Measurements from ENCODE around the gene C4orf51. TPM values are rescaled to one million over a fixed set of nuclear protein-coding genes. Genes with fewer than 3 reads are reported as not detected.

The C4orf51 gene
- total and polyA plus RNA-seq, 4 donors = not detected

- 75% methylated on average over 14 of the region's 14 CpGs for WGBS
- TF ChIP-seq HNF4G (IDR thresholded peaks at IDR 0.05) = no peak
- Histone ChIP-seq H3K4me1 (ENCODE audit: control insufficient read depth in 4 of 4, insufficient read depth in 4 of 4, low read length in 3 of 4) (peaks cover 9 to 38% (median 31%) of the 10 kb centered on the region in 4 donors), H3K4me3 (ENCODE audit: low read depth in 1 of 3, low read length in 3 of 3) (no peak overlapping the region), H3K9me3 (ENCODE audit: control insufficient read depth in 4 of 4, low read length in 3 of 4) (no peaks in the 10 kb centered on the region), H3K9ac (ENCODE audit: low read depth in 1 of 2, low read length in 2 of 2) (no peak overlapping the region), H3K36me3 (ENCODE audit: control insufficient read depth in 4 of 4, insufficient read depth in 3 of 4, low read depth in 1 of 4, low read length in 3 of 4) (no peaks in the 10 kb centered on the region), H3K27me3 (ENCODE audit: control insufficient read depth in 4 of 4, insufficient read depth in 4 of 4, low read length in 3 of 4) (no peaks in the 10 kb centered on the region), H3K27ac (ENCODE audit: low read depth in 1 of 2, low read length in 2 of 2) (no peak overlapping the region)
- DNase-seq (ENCODE audit: low spot score) = no peak
Observed at GRCh38 chr4:145734576-145735346, 54.8 kb downstream of the C4orf51 start.

GRCh38 chr4:145735347-145735675 is 55.4 kb downstream of the C4orf51 start:
- Histone ChIP-seq H3K27ac (ENCODE audit: low read depth in 1 of 2, low read length in 2 of 2) (no peak overlapping the region), H3K27me3 (ENCODE audit: control insufficient read depth in 4 of 4, insufficient read depth in 4 of 4, low read length in 3 of 4) (no peaks in the 10 kb centered on the region), H3K4me3 (ENCODE audit: low read depth in 1 of 3, low read length in 3 of 3) (no peak overlapping the region), H3K36me3 (ENCODE audit: control insufficient read depth in 4 of 4, insufficient read depth in 3 of 4, low read depth in 1 of 4, low read length in 3 of 4) (no peaks in the 10 kb centered on the region), H3K4me1 (ENCODE audit: control insufficient read depth in 4 of 4, insufficient read depth in 4 of 4, low read length in 3 of 4) (peaks cover 9 to 36% (median 29%) of the 10 kb centered on the region in 4 donors), H3K9ac (ENCODE audit: low read depth in 1 of 2, low read length in 2 of 2) (no peak overlapping the region), H3K9me3 (ENCODE audit: control insufficient read depth in 4 of 4, low read length in 3 of 4) (no peaks in the 10 kb centered on the region)
- no peak for TF ChIP-seq SP1 (IDR thresholded peaks at IDR 0.05)
- no peak for TF ChIP-seq NR2F2 (IDR thresholded peaks at IDR 0.05)
- DNase-seq (ENCODE audit: low spot score) = no peak
- WGBS = 89% methylated on average over 2 of the region's 2 CpGs

DNA sequence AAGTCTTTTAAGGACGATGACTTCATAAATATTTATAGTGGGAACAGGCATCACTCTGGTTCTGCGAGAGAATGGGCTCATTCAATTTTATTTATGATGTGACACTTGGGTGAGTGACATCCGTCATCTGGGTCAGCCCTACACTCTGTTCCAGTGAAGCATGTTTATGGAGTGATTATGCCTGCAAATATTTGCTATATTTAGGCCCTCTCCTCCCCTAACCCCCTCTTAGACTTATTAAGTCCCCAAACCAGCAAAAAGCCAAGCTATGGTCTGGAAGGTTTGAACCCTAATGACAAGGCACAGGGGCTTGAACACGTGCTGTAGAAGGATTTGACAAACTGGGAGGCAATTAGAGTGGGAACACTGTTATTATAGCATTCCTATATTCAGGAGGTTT is 55.9 kb downstream of the C4orf51 start:
- H3K9ac ChIP-seq (ENCODE audit: low read depth in 1 of 2, low read length in 2 of 2) = no peak overlapping the region
- no peak for TF ChIP-seq NR2F2 (IDR thresholded peaks at IDR 0.05)
- no peak for TF ChIP-seq HNF4G (IDR thresholded peaks at IDR 0.05)
- no peak for TF ChIP-seq EGR1 (IDR thresholded peaks at IDR 0.05; ENCODE audit: low read depth in 2 of 2)
- peaks cover 9 to 31% (median 24%) of the 10 kb centered on the region in 4 donors for H3K4me1 ChIP-seq (ENCODE audit: control insufficient read depth in 4 of 4, insufficient read depth in 4 of 4, low read length in 3 of 4)
- no peaks in the 10 kb centered on the region for H3K9me3 ChIP-seq (ENCODE audit: control insufficient read depth in 4 of 4, low read length in 3 of 4)
- no peak for DNase-seq (ENCODE audit: low spot score)
- no peak overlapping the region for H3K4me3 ChIP-seq (ENCODE audit: low read depth in 1 of 3, low read length in 3 of 3)
- WGBS = 87% methylated on average over 4 of the region's 4 CpGs
- no peaks in the 10 kb centered on the region for H3K36me3 ChIP-seq (ENCODE audit: control insufficient read depth in 4 of 4, insufficient read depth in 3 of 4, low read depth in 1 of 4, low read length in 3 of 4)
- no peaks in the 10 kb centered on the region for H3K27me3 ChIP-seq (ENCODE audit: control insufficient read depth in 4 of 4, insufficient read depth in 4 of 4, low read length in 3 of 4)
- H3K27ac ChIP-seq (ENCODE audit: low read depth in 1 of 2, low read length in 2 of 2) = peak overlapping the region in 1 of 2 donors; percentile 51

- WGBS = 29% methylated on average over 9 of the region's 9 CpGs
- no peak for DNase-seq (ENCODE audit: low spot score)
- TF ChIP-seq RXRA (IDR thresholded peaks at IDR 0.05) (peak; percentile 76 to 83), JUND (IDR thresholded peaks at IDR 0.05) (peak in 1 of 2 donors; percentile 59), SP1 (IDR thresholded peaks at IDR 0.05) (peak; percentile 86), GABPA (IDR thresholded peaks at IDR 0.05 in 1 of 2, conservative IDR thresholded peaks at IDR 0.05 in 1 of 2) (no peak), HNF4A (conservative IDR thresholded peaks at IDR 0.05) (peak; percentile 79 to 87), RAD21 (IDR thresholded peaks at IDR 0.05) (peak; percentile 53 to 69), EGR1 (IDR thresholded peaks at IDR 0.05; ENCODE audit: low read depth in 2 of 2) (no peak), CTCF (IDR thresholded peaks at IDR 0.05; ENCODE audit: low read depth, low read length, missing input control) (peak; percentile 4), FOXA2 (IDR thresholded peaks at IDR 0.05) (peak; percentile 61), YY1 (IDR thresholded peaks at IDR 0.05) (peak; percentile 92), NR2F2 (IDR thresholded peaks at IDR 0.05) (peak; percentile 65)
- TF ChIP-seq, protein P1, sequence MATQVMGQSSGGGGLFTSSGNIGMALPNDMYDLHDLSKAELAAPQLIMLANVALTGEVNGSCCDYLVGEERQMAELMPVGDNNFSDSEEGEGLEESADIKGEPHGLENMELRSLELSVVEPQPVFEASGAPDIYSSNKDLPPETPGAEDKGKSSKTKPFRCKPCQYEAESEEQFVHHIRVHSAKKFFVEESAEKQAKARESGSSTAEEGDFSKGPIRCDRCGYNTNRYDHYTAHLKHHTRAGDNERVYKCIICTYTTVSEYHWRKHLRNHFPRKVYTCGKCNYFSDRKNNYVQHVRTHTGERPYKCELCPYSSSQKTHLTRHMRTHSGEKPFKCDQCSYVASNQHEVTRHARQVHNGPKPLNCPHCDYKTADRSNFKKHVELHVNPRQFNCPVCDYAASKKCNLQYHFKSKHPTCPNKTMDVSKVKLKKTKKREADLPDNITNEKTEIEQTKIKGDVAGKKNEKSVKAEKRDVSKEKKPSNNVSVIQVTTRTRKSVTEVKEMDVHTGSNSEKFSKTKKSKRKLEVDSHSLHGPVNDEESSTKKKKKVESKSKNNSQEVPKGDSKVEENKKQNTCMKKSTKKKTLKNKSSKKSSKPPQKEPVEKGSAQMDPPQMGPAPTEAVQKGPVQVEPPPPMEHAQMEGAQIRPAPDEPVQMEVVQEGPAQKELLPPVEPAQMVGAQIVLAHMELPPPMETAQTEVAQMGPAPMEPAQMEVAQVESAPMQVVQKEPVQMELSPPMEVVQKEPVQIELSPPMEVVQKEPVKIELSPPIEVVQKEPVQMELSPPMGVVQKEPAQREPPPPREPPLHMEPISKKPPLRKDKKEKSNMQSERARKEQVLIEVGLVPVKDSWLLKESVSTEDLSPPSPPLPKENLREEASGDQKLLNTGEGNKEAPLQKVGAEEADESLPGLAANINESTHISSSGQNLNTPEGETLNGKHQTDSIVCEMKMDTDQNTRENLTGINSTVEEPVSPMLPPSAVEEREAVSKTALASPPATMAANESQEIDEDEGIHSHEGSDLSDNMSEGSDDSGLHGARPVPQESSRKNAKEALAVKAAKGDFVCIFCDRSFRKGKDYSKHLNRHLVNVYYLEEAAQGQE (IDR thresholded peaks at IDR 0.05) = peak; percentile 59
- TF ChIP-seq, protein P2, sequence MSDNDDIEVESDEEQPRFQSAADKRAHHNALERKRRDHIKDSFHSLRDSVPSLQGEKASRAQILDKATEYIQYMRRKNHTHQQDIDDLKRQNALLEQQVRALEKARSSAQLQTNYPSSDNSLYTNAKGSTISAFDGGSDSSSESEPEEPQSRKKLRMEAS (IDR thresholded peaks at IDR 0.05) = peak; percentile 72
- TF ChIP-seq, protein P3, sequence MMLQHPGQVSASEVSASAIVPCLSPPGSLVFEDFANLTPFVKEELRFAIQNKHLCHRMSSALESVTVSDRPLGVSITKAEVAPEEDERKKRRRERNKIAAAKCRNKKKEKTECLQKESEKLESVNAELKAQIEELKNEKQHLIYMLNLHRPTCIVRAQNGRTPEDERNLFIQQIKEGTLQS (IDR thresholded peaks at IDR 0.05) = no peak
Observed at GRCh38 chr4:145736241-145736831, 56.4 kb downstream of the C4orf51 start.

More at GRCh38 chr4:145736241-145736831, 56.4 kb downstream of the C4orf51 start:
- Histone ChIP-seq H3K4me1 (ENCODE audit: control insufficient read depth in 4 of 4, insufficient read depth in 4 of 4, low read length in 3 of 4) (peaks cover 9 to 26% (median 21%) of the 10 kb centered on the region in 4 donors), H3K4me3 (ENCODE audit: low read depth in 1 of 3, low read length in 3 of 3) (no peak overlapping the region), H3K36me3 (ENCODE audit: control insufficient read depth in 4 of 4, insufficient read depth in 3 of 4, low read depth in 1 of 4, low read length in 3 of 4) (no peaks in the 10 kb centered on the region), H3K27me3 (ENCODE audit: control insufficient read depth in 4 of 4, insufficient read depth in 4 of 4, low read length in 3 of 4) (no peaks in the 10 kb centered on the region), H3K9ac (ENCODE audit: low read depth in 1 of 2, low read length in 2 of 2) (no peak overlapping the region), H3K27ac (ENCODE audit: low read depth in 1 of 2, low read length in 2 of 2) (peak overlapping the region; percentile 32 to 51), H3K9me3 (ENCODE audit: control insufficient read depth in 4 of 4, low read length in 3 of 4) (no peaks in the 10 kb centered on the region)

All from liver (tissue), 9 donors.